Measurements from ENCODE around the gene SDHD.

Gene SDHD

DNA sequence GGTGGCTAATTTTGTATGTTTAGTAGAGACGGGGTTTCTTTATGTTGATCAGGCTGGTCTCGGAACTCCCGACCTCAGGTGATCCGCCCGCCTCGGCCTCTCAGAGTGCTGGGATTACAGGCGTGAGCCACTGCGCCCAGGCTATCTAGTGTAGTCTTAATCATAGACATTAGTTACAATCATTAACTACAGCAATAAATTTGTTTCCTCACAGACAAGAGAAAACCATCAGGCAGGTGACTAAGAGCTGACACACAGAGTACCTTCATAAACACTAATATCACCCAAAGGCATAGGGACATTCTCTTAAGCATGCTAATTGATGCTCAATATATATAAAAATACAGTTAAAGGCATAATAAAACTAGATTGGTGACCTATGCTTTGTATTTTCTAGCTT lies 19.4 kb downstream of the SDHD start:
- FAIRE-seq, result no peak

DNA sequence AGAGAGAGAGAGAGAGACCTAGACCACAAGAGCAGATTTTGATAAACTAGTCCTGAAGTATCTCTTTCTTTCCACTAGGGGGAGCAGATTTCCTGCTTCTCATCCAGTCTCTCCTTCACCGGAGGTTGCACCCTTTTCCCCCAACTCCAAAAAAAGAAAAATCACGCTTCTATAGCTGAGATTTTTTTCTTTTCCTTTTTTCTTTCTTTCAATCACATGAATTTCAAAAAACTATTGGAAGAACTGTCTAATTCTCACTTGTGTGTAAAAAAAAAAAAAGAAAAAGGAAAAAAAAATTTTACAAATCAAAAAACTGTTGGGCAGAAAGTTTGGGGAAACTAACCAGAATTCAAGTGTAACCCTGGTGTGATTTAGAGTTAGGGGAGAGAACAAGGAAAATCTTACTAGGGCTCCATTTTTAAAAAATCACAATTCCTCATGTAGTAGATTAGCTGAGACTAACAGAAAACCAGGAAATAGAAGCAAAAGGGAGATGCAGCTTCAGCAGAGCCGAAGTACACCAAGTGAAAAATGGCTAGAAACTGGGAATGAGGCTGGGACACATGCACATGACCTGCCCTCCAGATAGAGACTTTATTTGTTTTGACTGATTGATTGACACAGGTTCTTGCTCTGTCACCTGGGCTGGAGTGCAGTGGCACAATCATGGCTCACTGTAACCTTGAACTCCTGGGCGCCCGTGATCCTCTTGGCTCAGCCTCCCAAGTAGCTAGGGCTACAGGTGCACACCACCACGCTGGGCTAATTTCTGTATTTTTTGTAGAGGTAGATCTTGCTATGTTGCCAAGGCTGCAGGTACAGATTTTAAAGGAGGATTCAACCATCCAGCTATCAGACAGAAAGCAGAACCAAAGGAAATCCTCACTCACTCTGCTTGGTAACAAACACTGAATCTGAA lies 27.1 kb downstream of the SDHD start:
- peak; percentile 60 for FAIRE-seq

DNA sequence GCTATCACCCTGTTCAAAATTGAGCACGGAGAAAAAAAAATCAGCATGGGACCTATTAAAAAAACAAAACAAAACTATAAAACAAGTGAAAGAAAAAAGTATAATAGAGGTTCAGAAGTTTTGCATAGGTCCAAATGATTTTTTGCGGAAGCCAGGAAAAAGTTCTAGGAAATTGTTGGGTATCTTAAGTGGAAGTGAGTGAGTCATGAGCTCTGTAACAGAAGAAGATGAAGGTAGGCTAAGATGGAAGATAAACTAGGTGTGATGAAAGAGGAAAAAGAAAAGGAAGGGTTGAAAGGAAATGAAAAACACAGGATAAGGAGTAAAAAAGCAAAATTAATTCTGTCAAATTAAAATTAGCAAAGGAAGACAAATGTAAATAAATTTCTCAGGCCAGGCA lies 27.8 kb downstream of the SDHD start:
- FAIRE-seq, result no peak

DNA sequence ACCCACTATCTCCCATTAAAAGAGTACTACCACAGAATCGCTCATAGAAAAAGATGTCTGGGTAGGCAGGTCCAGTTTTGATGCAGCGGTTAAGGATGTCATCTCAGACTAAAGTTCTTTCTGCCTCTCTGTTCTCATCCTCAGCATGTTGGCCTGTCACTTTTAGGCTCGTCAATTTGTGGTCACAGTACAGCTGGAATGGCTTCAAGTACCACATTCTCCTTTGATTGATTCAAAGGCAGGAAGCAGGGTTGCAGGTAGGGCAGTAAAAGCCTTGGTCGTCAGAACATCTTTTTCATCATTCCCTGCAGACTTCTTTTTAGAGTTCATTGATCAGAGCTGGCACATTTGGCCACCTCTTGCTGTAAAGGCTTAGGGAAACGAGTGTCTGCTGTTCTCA lies 28.7 kb downstream of the SDHD start:
- FAIRE-seq, result no peak

DNA sequence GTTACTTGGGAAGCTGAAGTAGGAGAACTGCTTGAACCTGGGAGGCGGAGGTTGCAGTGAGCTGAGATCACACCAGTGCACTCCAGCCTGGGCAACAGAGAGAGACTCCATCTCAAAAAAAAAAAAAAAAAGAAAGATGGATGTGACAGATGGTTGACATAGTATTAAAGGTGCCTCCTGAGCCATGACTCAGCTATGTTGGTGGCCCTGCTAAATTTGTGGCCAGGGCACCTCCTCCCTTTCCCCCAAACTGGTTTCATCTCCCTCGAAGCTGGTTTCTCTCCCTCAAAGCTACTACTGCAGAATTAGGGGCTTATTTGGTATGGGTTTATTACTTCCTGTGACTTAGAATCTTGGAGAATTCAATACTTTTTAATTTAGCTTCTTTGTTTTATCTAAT lies 31.5 kb downstream of the SDHD start:
- no peak for FAIRE-seq

DNA sequence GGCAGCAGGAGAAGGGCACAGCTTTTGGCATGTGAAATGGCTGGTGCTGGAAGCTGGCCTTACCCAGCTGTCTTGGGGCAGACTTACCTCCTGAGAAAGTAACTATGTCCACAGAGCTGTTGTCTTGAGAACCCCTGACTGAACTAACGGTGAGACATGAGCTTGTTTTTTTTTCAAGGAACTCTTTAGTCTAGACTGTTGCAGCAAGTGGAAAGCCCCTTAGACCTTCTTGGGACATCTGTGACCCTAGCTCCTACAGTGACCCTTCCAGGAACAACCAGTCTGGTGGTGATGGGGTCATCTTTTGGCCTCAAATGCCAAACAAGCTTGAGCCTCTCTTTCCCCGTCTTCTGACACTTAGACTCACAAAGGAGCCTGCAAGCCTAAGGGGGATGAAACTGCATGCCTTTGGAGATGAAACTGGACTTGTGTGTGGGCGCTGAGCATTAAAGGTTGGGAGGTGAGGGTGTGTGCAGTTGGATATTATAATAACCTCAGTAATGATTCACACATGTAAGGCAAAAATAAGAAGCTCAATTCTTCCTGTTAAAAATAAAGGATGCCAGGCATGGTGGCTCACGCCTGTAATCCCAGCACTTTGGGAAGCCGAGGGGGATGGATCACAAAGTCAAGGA lies 35.4 kb downstream of the SDHD start:
- FAIRE-seq, result no peak

DNA sequence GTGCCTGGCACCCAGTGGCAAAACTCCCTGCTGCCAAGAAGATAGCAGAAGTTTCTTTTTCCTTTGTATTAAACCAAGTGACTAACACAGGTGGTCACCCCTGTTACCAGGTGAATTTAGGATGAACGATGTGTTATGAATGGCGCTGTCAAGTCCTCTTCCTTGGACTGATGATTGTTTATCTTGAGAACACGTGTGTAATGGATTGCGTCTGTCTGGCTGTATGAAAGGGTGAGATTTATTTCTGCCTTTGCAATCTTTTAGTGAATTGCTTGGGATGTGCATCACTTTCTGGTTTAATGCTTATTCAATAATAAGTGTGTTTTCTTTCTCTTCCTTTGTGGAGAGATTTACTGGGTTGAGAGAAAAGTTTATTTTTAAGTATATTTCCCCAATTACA lies 36.5 kb downstream of the SDHD start:
- FAIRE-seq, result no peak

DNA sequence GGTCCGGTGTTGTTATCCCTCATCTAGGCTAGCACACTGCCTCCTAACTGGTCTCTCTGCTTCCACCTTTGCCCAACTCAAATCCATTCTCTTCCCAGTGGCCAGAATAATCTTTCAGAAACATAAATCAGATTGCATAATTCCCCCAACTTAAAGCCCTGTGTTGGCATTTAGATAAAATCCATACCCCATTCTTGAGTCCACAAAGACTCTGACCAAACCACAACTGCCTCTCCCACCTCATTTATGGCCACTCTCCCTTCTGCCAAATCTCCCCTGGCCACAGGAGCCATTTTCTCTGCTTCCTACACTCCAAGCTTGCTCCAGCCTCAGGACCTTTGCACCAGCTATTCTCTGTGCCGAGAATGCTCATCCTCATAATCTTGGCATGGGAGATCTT lies 40.4 kb downstream of the SDHD start:
- FAIRE-seq, result no peak

DNA sequence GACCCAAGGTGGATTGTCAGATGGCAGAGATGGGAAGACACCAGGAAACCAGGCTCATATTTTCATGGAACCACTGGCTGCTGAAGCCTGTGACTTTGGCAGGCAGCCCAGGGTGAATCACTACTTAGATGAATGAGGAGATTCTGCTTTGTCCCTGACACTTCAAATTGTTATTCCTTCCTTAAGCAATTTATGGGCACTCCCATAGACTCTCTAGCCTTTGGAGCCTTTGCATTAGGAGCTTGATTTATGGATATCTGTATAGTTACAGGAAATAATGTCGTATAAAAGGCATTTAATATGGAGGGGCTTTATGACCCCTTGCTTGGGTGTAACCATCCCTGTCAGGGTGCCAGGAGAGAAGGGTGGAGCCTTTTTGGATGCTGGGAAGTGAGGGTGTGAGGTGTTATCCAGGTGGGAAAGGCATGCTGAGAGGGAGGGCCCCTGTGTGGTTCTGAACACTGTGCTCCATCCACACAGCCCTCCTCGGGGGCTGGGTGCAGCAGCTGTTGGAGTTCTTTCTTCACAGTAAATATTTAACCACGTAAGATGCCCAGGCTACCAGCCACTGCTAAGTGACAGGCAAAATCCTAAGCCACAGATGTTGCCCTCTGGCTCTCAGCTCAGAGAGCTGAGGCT lies 41.9 kb downstream of the SDHD start:
- no peak for FAIRE-seq

DNA sequence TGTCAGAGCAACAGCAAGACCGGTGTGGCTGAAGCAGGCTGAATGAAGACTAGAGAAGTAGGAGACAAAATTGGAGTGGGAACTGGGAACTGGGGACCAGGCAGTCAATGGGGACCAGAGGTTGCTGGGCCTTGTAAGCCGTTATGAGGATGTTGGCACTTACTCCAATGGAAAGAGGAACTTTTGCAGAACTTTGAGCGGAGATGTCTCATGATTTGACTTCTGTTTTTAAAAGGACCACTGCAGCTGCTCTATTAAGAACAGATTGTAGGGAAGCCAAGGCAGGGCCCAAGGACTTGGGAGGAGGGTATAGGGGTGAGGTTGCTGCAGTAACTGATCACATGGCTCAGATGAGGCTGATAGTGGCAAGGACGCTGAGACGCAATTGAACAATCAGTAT lies 43.0 kb downstream of the SDHD start:
- FAIRE-seq, result no peak

DNA sequence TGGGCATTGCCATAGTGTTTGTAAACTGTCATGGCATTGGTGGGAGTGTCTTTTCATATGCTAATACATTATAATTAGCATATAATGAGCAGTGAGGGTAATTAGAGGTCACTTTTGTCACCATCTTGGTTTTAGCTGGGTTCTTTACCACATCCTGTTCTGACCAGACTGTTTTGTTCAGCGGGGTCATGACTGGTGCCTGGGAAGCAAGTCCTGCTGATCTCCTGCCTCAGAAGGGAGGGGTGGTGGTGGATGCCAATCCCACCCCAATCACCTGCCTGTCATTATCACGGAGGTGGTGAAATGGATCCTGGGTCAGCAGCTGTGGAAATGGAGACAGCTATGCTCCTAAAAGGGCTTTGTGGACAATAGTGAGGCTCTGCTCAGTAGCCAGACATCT lies 46.1 kb downstream of the SDHD start:
- FAIRE-seq, result no peak

DNA sequence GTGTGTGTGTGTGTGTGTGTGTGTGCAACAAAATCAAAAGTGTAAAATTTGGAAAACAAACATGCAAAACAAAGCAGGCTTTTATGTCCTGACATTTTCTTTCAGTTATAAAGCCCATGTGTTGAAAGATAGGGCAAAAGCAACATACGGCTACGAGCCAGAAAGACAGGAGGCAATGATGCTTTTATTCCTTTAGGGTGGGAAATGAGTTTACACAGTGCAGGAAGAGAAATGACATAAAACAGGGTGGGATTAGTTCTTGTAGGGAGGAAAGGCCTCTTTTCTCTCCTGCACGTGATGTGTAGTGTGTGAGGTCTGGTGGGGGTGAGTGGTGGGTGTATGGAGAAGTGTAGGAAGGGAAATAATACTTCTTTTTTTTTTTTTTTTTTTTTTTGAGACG lies 47.8 kb downstream of the SDHD start:
- no peak for FAIRE-seq

DNA sequence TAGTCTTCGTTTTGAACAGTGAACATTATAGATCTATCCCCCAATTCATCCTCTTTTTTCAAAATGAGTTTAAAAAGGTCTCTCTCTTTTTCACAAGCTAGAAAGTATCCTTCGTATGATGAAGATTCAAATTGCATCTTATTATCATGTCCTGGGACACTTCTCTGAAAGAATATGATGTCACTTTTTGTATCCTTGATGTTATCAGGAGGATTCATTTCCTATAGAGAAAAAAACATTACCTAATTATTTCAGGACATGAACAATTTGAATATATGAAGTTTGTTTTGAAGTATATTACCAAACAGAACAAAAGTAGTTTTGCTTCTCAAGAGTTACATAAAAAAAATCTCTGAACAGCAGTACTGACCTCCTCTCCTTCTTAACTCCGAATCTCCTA lies 56.9 kb downstream of the SDHD start:
- no peak for FAIRE-seq

Measured in TTC549 (cell line).